PC-3 (cell line): Measurements from ENCODE around the gene TEX53. TPM values are rescaled to one million over a fixed set of nuclear protein-coding genes. Genes with fewer than 3 reads are reported as not detected.

Experiments
- ATAC-seq: fragments of 200-7000 bp; cut with Tn5 transposase; 2 replicates; pipeline ENCODE4 v1.9.1; 2020; ENCODE audit warnings: mild to moderate bottlenecking, moderate library complexity
- BruUV-seq: library from RNA; stranded (reverse); fragments of 400-500 nt; replicated peaks from 2 replicates; lab custom pipeline; 2021; lab: Mats Ljungman, UMichigan
- CTCF ChIA-PET: fragments of 300-600 bp; sonication (Branson Sonifier 250); formaldehyde crosslinking; loops from one replicate; lab custom pipeline; 2022; ENCODE audit warnings: antibody characterized with exemption; lab: Charles Lee
- POLR2A ChIA-PET: fragments of 300-600 bp; sonication (Branson Sonifier 250); formaldehyde crosslinking; loops from one replicate; lab custom pipeline; 2022; ENCODE audit warnings: antibody characterized with exemption; ENCODE audit not compliant: unreplicated experiment; lab: Charles Lee
- DNase-seq: peaks from one replicate; pipeline ENCODE4 v3.0.0-alpha.2; 2015
- H2AFZ ChIP-seq: fragments of 300-600 bp; sonication (generic); 2 replicates; pipeline ENCODE4 v1.6.0; 2016; ENCODE audit warnings: antibody characterized with exemption, low read length
- H3F3A ChIP-seq: fragments of 300-600 bp; sonication (generic); one replicate; pipeline ENCODE4 v1.6.0; 2017; ENCODE audit warnings: antibody characterized with exemption, low read length, control low read depth, mild to moderate bottlenecking; ENCODE audit not compliant: unreplicated experiment
- H3K27ac ChIP-seq: fragments of 300-600 bp; sonication (generic); 2 replicates; pipeline ENCODE4 v1.5.1; 2016; ENCODE audit warnings: mild to moderate bottlenecking, low read length
- H3K27me3 ChIP-seq: fragments of 300-600 bp; sonication (generic); 2 replicates; pipeline ENCODE4 v1.6.1; 2016; ENCODE audit warnings: low read length, mixed read lengths
- H3K36me3 ChIP-seq: fragments of 300-600 bp; sonication (generic); 2 replicates; pipeline ENCODE4 v1.6.1; 2016; ENCODE audit warnings: low read depth, mixed run types, low read length, mixed read lengths
- H3K4me1 ChIP-seq: fragments of 300-600 bp; sonication (generic); 2 replicates; pipeline ENCODE4 v1.5.1; 2016; ENCODE audit warnings: low read length; ENCODE audit not compliant: insufficient read depth
- H3K4me2 ChIP-seq: fragments of 300-600 bp; sonication (generic); 2 replicates; pipeline ENCODE4 v1.6.0; 2016; ENCODE audit warnings: low read length
- H3K4me3 ChIP-seq: fragments of 300-600 bp; sonication (generic); 2 replicates; pipeline ENCODE4 v1.5.1; 2016; ENCODE audit warnings: mild to moderate bottlenecking, low read length, mixed read lengths
- H3K79me2 ChIP-seq: fragments of 300-600 bp; sonication (generic); 2 replicates; pipeline ENCODE4 v1.6.1; 2017; ENCODE audit warnings: low read length, mixed read lengths
- H3K9ac ChIP-seq: fragments of 300-600 bp; sonication (generic); 2 replicates; pipeline ENCODE4 v1.6.0; 2016; ENCODE audit warnings: mild to moderate bottlenecking, low read length
- H3K9me2 ChIP-seq: fragments of 300-600 bp; sonication (generic); replicated peaks from 2 replicates; pipeline ENCODE4 v1.6.1; 2016; ENCODE audit warnings: mixed run types, low read length, mixed read lengths
- H3K9me3 ChIP-seq: fragments of 300-600 bp; sonication (generic); 2 replicates; pipeline ENCODE4 v1.6.1; 2016; ENCODE audit warnings: low read length, mixed read lengths
- H4K20me1 ChIP-seq: fragments of 300-600 bp; sonication (generic); 2 replicates; pipeline ENCODE4 v1.6.1; 2016; ENCODE audit warnings: low read length, mixed read lengths
- CTCF ChIP-seq: fragments of 300-600 bp; sonication (generic); conservative IDR thresholded peaks from 2 replicates; pipeline ENCODE4 v1.5.1; 2017; ENCODE audit warnings: antibody characterized with exemption, low read depth, mild to moderate bottlenecking, low read length
- EZH2 ChIP-seq: fragments of 300-600 bp; sonication (generic); IDR thresholded peaks from one replicate; pipeline ENCODE4 v1.6.1; 2017; ENCODE audit warnings: antibody characterized with exemption, mild to moderate bottlenecking, low read length; ENCODE audit not compliant: unreplicated experiment
- EZH2phosphoT487 ChIP-seq: fragments of 300-600 bp; sonication (generic); IDR thresholded peaks from 2 replicates; pipeline ENCODE4 v1.6.1; 2018; ENCODE audit warnings: mild to moderate bottlenecking, antibody characterized with exemption, low read length, borderline replicate concordance
- intact Hi-C: fragments of 100-400 bp; cut with micrococcal nuclease; formaldehyde crosslinking; loops from 2 replicates; pipeline ENCODE4 v1.9.0; 2023
- total RNA-seq: library from RNA; depleted of rRNA; stranded (reverse); fragments of >200 nt; gene quantifications from 2 replicates; pipeline ENCODE4 v1.2.3, GENCODE V29; 2014

Gene TEX53
- total RNA-seq, 1 experiment from 2014 or later = not detected

- ChIA-PET POLR2A (no interaction called here), CTCF (interaction anchor here (0.7 kb wide), 1 partner anchor 25 kb away, joined by 3 read pairs; no protein-coding TSS in a partner anchor)
- H3K9me2 ChIP-seq = no peaks in the 10 kb centered on the region
- no peaks in the 10 kb centered on the region for H3K27me3 ChIP-seq
- BruUV-seq = no TSS peak
- no peak overlapping the region for H3K4me3 ChIP-seq
- no peaks in the 10 kb centered on the region for H3K36me3 ChIP-seq
- H3K79me2 ChIP-seq = no peaks in the 10 kb centered on the region
- H3K4me1 ChIP-seq = no peaks in the 10 kb centered on the region
- H3K9me3 ChIP-seq = no peaks in the 10 kb centered on the region
- intact Hi-C loops = loop anchor here (10.0 kb wide), 1 partner anchor 251 kb away; no protein-coding TSS in a partner anchor
- H3K9ac ChIP-seq = no peak overlapping the region
- DNase-seq (no peak), ATAC-seq (no peak)
- no peak overlapping the region for H3K27ac ChIP-seq
- no peak overlapping the region for H3K4me2 ChIP-seq
- TF ChIP-seq EZH2phosphoT487 (no peak), CTCF (no peak), EZH2 (no peak)
- no peaks in the 10 kb centered on the region for H3F3A ChIP-seq
- H4K20me1 ChIP-seq = no peaks in the 10 kb centered on the region
- H2AFZ ChIP-seq = no peak overlapping the region
These were observed 1.9 kb downstream of the TEX53 start for GRCh38 chr9:114655689-114656088.

- H3K9ac ChIP-seq = no peak overlapping the region
- H3K9me2 ChIP-seq = no peaks in the 10 kb centered on the region
- no peaks in the 10 kb centered on the region for H3K36me3 ChIP-seq
- CTCF ChIA-PET = interaction anchor here (0.6 to 1.7 kb wide), 10 partner anchors 11 to 248 kb away, joined by 3 to 14 read pairs (median 6); no protein-coding TSS in a partner anchor
- H3K79me2 ChIP-seq = no peaks in the 10 kb centered on the region
- DNase-seq (peak; percentile 83), ATAC-seq (peak; percentile 85)
- H3K4me3 ChIP-seq = no peak overlapping the region
- H2AFZ ChIP-seq = peak overlapping the region; percentile 52; the same call in 1 of the 2 replicates
- POLR2A ChIA-PET = interaction anchor here (1.0 kb wide), 1 partner anchor 66 kb away, joined by 3 read pairs; the partner anchor contains the start of gene ATP6V1G1
- intact Hi-C loops = loop anchor here (1.0 to 10.0 kb wide), 5 partner anchors 61 to 249 kb away; no protein-coding TSS in a partner anchor
- H3K27me3 ChIP-seq = no peaks in the 10 kb centered on the region
- H3K27ac ChIP-seq = no peak overlapping the region
- no TSS peak for BruUV-seq
- H3K9me3 ChIP-seq = no peaks in the 10 kb centered on the region
- H3K4me1 ChIP-seq = no peaks in the 10 kb centered on the region
- TF ChIP-seq EZH2 (no peak), CTCF (peak; percentile 89)
- H3F3A ChIP-seq = no peaks in the 10 kb centered on the region
- no peaks in the 10 kb centered on the region for H4K20me1 ChIP-seq
- no peak overlapping the region for H3K4me2 ChIP-seq
These were observed 3.9 kb downstream of the TEX53 start for GRCh38 chr9:114653556-114654159.
